Left renal pelvis (tissue), 4 donors: Measurements from ENCODE around the gene PLK3. TPM values are rescaled to one million over a fixed set of nuclear protein-coding genes. Genes with fewer than 3 reads are reported as not detected.
"Not testable (repeated sequence)": the region's sequence is repeated elsewhere in the genome, so short reads cannot be mapped to it uniquely, and the experiment has no call there.

ENCODE experiments used
- DNase-seq, 4 donors: peaks; one replicate each; pipeline ENCODE4 v3.0.0-alpha.2; 2013; ENCODE audit warnings: low read depth in 4 of 4, low spot score in 3 of 4
- polyA plus RNA-seq, 4 donors: library from polyadenylated mRNA; unstranded; fragments of 120-200 nt; gene quantifications; one replicate each; pipeline ENCODE4 v1.2.1, GENCODE V29; 2013; ENCODE audit not compliant: insufficient read length in 4 of 4

Gene PLK3
- polyA plus RNA-seq, 4 donors, result 5.9 to 16.1 (median 7.3) TPM

DNA sequence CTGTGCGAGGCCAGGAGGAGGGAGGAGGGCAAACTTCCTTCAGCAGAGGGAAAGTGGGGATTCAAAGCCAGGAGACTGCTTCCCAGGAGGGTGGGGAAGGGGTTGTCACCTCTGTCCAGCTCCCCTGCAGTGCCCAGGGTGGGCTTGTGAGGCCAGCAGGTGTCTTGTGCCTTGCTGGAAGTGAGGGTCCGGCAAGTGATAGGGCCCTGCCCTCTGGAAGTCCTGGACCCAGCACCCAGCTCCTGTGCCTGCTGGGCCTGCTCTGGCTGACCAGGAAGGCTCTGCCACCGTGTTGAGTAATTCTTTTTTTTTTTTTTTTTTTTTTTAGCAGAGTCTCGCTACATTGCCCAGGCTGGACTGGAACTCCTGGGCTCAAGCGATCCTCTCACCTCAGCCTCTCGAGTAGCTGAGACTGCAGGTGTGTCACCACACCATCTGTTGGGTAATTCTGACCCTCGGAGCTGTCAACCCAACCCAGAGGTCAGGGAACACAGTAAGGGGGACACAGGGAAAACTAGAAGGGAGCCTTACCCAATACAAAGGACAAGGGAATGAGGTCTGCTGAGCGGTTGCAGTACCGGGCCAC is 13.2 kb upstream of the PLK3 start:
- DNase-seq, result no peak

DNA sequence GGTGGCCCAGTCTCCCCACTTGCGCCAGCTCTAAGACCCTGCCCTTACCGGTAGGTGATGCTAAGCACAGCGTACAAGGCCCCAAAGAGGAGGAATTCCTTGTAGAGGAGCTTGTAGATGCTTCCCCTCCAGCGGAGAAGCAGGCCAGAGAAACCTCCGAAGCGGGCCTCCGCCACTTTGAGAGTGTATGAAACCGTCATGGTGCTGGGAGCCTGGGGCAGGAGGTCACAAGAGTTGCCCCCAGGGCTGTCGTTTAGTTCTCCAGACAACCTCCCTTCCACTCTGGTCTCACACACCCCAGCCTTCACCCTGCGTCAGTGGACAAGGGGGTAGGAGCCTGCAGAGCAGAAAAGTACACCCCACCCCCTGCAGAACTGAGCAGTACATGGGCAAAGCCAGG is 12.7 kb upstream of the PLK3 start:
- no peak for DNase-seq

DNA sequence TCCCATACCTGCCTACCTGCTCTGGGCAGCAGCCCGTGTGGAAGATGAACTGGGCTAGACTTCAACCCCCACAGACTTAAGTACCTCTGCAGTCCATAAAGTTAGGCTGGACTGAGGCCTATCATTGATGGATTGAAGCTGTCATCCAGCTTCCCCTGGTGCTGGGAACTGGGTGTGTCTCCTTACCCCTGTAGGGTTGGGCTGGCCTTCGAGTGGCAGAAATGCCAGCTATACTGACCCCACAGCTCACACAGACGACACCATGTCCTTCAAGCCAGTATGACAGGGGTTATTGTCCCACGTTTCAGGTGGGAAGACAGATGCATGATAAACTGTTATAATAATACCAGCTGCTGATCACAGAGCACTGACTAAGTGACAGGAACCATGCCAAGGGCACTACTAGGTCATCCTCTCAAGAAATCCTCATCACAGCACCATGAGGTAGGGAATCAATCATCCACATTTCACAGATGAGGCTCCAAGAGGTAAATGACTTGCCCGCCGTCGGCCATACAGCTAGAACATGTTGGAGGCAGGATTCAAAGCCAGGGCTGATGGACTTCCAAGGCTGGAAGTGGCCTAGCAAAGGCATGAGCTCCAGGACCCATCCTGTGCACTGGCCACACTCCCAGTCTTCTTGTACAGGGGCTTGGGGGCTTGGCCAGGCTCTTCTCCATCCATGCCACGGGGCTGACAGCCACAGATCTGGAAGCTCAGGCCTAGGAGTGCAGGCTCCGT is 11.9 kb upstream of the PLK3 start, which contains the start of gene BEST4:
Gene BEST4, minus strand, starts transcription at position 51 of the 741 bp plus-strand sequence. CDS start 465 bp downstream, outside the sequence.
- no peak for DNase-seq

DNA sequence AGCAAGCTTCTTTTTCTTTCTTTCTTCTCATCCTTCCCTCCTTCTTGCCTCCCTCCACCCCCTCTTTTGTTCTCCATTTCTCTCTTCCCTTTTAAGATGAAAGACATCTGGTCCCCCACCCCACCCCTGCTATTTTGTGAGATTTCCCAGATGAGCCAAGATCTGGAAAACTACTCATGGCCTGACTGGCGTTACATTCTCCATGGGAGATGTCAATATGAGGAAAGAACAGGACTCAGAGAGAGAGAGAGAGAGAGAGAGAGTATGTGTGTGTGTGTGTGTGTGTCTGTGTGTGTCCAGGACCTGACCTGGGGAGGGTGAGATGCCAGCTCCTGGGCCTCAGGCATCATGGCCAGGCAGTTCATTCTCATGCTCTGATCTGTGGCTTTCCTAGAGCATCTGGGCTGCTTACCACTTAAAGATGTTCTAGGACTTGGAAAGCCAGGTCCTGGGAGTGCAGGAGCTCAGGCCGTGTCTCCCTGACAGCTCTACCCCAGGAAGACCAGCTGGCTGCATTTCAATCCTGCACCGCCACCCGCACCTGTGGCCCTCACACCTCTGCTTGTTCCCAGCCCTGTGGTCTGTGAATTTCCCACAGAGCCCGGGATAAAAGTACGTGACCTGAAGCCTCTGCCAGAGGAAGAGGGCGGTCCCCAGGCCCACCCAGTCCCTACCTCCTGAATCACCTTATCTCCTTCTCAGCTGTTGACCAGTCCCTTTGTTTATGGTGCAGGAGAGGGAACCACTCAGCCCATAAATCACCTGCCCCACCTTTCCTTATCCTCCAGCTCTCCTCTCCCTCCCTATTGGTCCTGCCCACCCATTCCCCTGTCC is 9.0 kb upstream of the PLK3 start:
- no peak for DNase-seq

DNA sequence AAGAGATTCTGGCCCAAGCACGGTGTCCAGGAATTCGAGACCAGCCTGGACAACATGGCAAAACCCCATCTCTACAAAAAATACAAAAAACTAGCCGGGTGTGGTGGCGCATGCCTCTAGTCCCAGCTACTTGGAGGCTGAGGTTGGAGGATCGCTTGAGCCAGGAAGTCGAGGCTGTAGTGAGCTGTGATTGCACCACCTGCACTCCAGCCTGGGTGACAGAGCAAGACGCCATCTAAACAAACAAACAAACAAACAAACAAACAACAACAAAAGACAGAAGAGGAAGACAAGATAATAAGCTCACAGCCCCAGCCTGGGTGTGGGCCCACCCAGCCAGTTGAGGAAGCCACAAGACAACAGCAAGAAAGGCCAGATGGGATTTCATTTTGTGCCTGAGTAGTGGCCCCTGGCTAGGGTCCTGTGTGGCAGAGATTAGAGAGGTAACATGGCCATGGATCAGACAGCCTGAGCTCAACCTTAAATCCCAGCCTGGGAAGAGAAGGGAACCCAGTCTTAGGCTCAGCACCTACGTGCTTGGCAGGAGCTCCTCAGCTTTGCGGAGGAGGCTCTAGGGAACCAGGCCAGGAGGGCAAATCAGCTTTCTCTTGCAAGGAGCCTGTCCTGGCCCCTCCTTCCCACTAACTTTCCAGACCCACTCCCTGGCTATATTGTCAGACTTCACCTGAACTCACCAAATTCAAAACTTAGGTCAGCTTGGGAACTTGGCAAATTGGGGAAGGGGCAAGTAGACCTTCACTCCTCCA is 7.3 kb upstream of the PLK3 start:
- DNase-seq, result no peak

GRCh38 chr1:44797886-44798285 is 2.3 kb upstream of the PLK3 start:
- not testable (repeated sequence) for DNase-seq

DNA sequence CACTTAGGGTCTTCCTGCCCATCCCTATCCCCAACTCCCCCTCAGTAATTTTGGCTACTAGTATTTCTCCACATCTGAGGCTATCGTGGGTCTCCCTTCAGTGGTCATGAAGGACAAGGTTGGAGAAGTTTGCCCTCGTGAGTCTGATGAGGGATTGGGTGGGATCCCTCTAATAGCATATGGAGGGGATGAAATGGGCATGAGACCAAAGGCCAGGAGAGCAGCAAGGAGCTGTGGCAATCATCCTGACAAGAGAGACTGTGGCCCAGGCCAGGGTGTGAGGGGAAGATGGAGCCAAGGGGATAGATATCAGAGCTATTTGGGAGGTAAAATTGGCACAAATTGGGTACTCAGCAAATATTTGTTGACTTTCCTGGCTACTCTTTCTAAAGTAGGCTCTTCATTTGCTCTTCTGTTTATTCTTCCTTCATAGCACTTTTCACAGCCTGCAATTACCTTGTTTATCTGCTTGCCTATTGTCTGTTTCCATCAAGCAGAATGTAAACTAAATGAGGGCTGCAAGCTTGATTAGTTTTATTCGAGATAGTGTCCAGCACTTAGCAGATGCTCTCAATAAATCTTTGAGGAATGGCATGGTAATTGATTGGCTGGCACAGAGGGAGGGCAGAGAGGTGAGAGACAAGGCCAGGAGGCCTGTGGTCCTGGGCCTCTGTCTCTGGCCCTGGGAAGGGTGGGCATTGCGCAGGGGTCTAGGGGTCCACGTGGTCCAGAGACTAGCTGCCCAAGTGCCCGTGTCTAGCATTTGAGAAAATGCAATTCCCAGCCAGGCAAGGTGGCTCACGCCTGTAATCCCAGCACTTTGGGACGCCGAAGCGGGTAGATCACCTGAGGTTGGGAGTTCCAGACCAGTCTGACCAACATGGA is 1.5 kb upstream of the PLK3 start:
- no peak for DNase-seq

GRCh38 chr1:44801491-44802305 is 1.5 kb downstream of the PLK3 start:
- DNase-seq, result no peak

DNA sequence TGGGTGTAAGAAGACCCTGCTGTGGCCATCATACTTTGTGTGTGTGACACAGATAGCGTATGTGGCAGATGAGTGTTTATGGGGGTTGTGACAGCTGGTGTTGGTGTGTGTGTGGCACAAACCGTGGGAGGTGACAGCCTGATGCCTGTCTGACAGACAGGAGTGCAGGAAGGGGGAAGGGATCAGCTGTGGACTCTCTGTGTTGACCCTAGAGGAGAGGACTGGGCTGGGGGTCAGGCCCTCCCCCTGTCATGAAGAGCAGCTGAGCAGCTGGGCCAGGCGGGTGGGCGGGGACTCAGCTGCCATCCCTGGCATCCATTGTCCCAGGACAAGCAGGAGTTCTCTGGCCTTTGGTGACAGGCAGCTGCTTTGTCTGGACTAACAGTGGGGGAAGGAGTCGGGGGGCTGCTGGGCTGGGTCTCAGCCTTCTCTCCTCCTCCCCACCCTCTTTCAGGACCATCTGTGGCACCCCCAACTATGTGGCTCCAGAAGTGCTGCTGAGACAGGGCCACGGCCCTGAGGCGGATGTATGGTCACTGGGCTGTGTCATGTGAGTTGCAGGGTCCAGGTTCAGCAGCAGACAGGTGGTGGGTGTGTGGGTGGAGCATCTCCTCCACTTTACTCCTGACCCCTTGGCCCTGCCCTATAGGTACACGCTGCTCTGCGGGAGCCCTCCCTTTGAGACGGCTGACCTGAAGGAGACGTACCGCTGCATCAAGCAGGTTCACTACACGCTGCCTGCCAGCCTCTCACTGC is 2.3 kb downstream of the PLK3 start:
- no peak for DNase-seq

GRCh38 chr1:44803062-44803311 is 2.8 kb downstream of the PLK3 start:
- no peak for DNase-seq

- no peak for DNase-seq
Measured at GRCh38 chr1:44803312-44804095, 3.3 kb downstream of the PLK3 start.

DNA sequence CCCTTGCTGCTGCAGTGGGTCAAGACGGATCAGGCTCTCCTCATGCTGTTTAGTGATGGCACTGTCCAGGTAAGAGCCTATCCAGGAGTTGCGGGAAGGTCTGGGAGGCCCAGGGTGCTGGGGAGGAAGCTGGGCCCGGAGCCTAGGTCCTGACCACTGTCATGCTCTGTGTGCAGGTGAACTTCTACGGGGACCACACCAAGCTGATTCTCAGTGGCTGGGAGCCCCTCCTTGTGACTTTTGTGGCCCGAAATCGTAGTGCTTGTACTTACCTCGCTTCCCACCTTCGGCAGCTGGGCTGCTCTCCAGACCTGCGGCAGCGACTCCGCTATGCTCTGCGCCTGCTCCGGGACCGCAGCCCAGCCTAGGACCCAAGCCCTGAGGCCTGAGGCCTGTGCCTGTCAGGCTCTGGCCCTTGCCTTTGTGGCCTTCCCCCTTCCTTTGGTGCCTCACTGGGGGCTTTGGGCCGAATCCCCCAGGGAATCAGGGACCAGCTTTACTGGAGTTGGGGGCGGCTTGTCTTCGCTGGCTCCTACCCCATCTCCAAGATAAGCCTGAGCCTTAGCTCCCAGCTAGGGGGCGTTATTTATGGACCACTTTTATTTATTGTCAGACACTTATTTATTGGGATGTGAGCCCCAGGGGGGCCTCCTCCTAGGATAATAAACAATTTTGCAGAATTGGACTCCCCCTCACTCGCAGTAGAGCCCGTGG is 5.3 kb downstream of the PLK3 start:
- no peak for DNase-seq

DNA sequence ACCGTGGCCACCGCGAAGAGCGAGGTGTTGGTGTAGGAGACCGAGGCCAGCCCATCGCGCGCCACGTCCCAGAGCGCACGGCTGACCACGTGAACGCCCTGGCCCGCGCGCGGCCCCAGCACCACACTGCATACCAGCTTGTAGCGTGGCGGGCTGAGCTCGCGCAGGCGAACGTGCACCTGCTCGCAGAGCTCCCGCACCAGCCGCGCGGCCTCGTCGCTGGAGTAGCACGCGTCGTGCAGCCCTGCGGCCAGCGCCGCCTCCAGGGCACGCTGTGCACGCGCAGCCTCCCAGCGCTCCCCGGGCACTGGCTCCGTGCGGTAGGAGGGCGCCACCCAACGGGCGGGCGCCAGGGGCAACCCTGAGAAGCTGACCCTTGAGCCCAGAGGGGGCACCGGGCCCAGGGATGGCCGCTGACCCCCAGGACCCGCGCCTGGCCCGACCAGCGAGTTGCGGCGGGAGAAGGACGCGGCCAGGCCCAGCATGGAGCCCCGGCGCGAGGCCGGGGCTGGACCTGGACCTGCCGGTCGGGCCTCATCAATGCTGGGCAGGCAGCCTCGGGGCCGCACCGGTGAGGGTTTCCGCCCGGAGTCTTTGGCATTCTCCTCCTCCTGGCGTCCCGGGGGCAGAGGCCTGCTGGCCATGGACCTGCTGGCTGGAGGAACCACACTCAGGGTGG is 6.0 kb downstream of the PLK3 start:
- DNase-seq, result no peak

- DNase-seq, result no peak
Measured at GRCh38 chr1:44806704-44807363, 6.7 kb downstream of the PLK3 start, which contains the start of gene DYNLT4. Gene DYNLT4, minus strand, starts transcription at chr1:44807351. Its CDS starts 683 bp downstream, at chr1:44806668.

DNA sequence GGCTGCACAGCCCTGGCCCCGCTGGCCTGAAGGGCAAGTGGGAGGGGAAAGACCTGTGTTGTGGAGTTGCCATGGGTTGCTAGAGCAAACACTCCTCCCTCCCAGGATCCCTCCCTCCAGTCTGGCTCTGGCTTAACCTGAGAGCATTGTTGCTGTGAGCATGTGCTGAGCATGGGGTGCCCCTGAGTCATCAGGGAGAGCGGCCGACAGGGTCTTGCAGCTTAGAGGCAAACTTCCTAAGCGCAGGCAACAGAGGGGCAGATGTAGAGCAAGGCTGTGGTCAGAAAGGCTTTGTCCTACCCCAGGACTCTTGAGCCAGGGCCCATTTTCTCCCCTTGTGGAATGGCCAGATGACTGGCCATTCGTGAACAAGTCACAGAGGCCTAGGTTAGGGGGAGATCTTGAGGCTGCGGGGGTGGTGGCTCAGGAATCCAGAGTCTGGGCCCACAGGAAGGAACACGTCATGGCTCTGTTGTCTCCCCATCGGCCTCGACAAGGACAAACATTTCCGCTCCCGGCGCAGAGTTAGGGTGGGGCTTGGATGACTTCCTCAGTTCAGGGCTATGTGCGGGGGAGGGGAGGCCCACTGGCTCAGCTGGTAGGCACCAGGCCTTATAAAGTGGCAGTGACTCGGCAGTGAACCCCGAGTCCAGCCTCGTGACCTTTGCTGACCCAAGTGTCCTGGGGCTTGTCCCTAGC is 7.3 kb downstream of the PLK3 start:
- peak in 3 of 4 donors; percentile 84 to 90 (median 85) for DNase-seq
